Naive thymus-derived CD4-positive, alpha-beta T cell (primary cell): ENCODE measurements around the gene DHDH. TPM values are rescaled to one million over a fixed set of nuclear protein-coding genes. Genes with fewer than 3 reads are reported as not detected.
"Not testable (repeated sequence)": the region's sequence is repeated elsewhere in the genome, so short reads cannot be mapped to it uniquely, and the experiment has no call there.

ENCODE experiments used
- ATAC-seq: fragments of 150-1000 bp; cut with Tn5 transposase; 2 replicates; pipeline ENCODE4 v1.10.0; 2021; ENCODE audit warnings: mild to moderate bottlenecking, moderate library complexity
- CTCF ChIA-PET: fragments of 350-600 bp; sonication (Branson Sonifier 250); formaldehyde crosslinking; loops from one replicate; lab custom pipeline; 2021; ENCODE audit warnings: antibody characterized with exemption; lab: Charles Lee
- POLR2A ChIA-PET: fragments of 350-600 bp; sonication (Branson Sonifier 250); formaldehyde crosslinking; loops from one replicate; lab custom pipeline; 2021; ENCODE audit warnings: antibody characterized with exemption, inconsistent platforms; lab: Charles Lee
- DNase-seq, 9 donors: peaks; one replicate each; pipeline versions ENCODE4 v3.0.0 to v3.0.0-alpha.2; 2020 to 2022; ENCODE audit warnings: mixed read lengths in 1 of 9
- H3K27ac ChIP-seq: one replicate; pipeline ENCODE4 v1.7.0; 2013; ENCODE audit warnings: mild to moderate bottlenecking, low read depth, low read length, moderate library complexity
- H3K27me3 ChIP-seq, 2 donors: one replicate each; pipeline ENCODE4 v1.7.0; 2013; ENCODE audit warnings: low read length in 2 of 2, mild to moderate bottlenecking in 2 of 2, moderate library complexity in 2 of 2; ENCODE audit not compliant: control insufficient read depth in 2 of 2, insufficient read depth in 2 of 2
- H3K36me3 ChIP-seq, 3 experiments: 1 replicate in 2 of 3; 2 replicates in 1 of 3; pipeline ENCODE4 v1.7.0; 2013; ENCODE audit warnings: low read length in 3 of 3, mild to moderate bottlenecking in 3 of 3, moderate library complexity in 1 of 3; ENCODE audit not compliant: insufficient read depth in 3 of 3, control insufficient read depth in 2 of 3
- H3K4me1 ChIP-seq, 2 donors: one replicate each; pipeline ENCODE4 v1.7.0; 2013; ENCODE audit warnings: low read length in 2 of 2, mild to moderate bottlenecking in 2 of 2, moderate library complexity in 1 of 2; ENCODE audit not compliant: control insufficient read depth in 2 of 2, insufficient read depth in 2 of 2
- H3K4me3 ChIP-seq: 2 replicates; pipeline ENCODE4 v1.7.0; 2013; ENCODE audit warnings: mild to moderate bottlenecking, low read length
- H3K9me3 ChIP-seq, 3 experiments: 1 replicate in 2 of 3; 2 replicates in 1 of 3; pipeline ENCODE4 v1.7.0; 2013; ENCODE audit warnings: low read length in 3 of 3; ENCODE audit not compliant: control insufficient read depth in 2 of 3
- H3K27ac Mint-ChIP-seq, 9 donors: one replicate each; pipeline ENCODE4 v1.8.0; 2020 to 2022; ENCODE audit warnings: mixed read lengths in 9 of 9, mild to moderate bottlenecking in 8 of 9, moderate library complexity in 5 of 9, inconsistent platforms in 2 of 9
- H3K27me3 Mint-ChIP-seq, 5 donors: one replicate each; pipeline ENCODE4 v1.8.0; 2021 to 2022; ENCODE audit warnings: mixed read lengths in 5 of 5, mild to moderate bottlenecking in 1 of 5
- H3K36me3 Mint-ChIP-seq, 5 donors: one replicate each; pipeline ENCODE4 v1.8.0; 2020 to 2022; ENCODE audit warnings: mixed read lengths in 5 of 5, mild to moderate bottlenecking in 3 of 5, inconsistent platforms in 1 of 5
- H3K4me1 Mint-ChIP-seq, 7 donors: one replicate each; pipeline ENCODE4 v1.8.0; 2020 to 2022; ENCODE audit warnings: mixed read lengths in 7 of 7, mild to moderate bottlenecking in 3 of 7, inconsistent platforms in 1 of 7
- H3K4me3 Mint-ChIP-seq, 10 donors: one replicate each; pipeline ENCODE4 v1.8.0; 2020 to 2022; ENCODE audit warnings: mild to moderate bottlenecking in 10 of 10, mixed read lengths in 10 of 10, moderate library complexity in 6 of 10, inconsistent platforms in 2 of 10
- H3K9me3 Mint-ChIP-seq, 11 donors: one replicate each; pipeline ENCODE4 v1.8.0; 2020 to 2022; ENCODE audit warnings: mixed read lengths in 11 of 11, mild to moderate bottlenecking in 4 of 11, inconsistent platforms in 1 of 11, moderate library complexity in 1 of 11
- intact Hi-C, 2 donors: fragments of 100-400 bp; cut with micrococcal nuclease; formaldehyde crosslinking; loops; one replicate each; pipeline ENCODE4 v1.15.1; 2023
- polyA plus RNA-seq, 2 donors: library from polyadenylated mRNA; unstranded; fragments of 300-500 nt; fragmentation: Illumina TruSeq; gene quantifications; one replicate each; pipeline ENCODE4 v1.2.3, GENCODE V29; 2021
- total RNA-seq, 6 experiments: library from RNA in 5 of 6; stranded (reverse) in 5 of 6; gene quantifications; 1 replicate in 5 of 6; 2 replicates in 1 of 6; pipeline ENCODE4 v1.2.3 and lab custom pipeline; 2021 to 2026

The DHDH gene
- total and polyA plus RNA-seq, 7 experiments from 2014 or later: 1.0 to 2.7 (median 1.3) TPM

- peaks cover 11 to 12% of the 10 kb centered on the region in 2 donors for H3K4me1 ChIP-seq
- DNase-seq, H3K4me3 ChIP-seq, H3K27ac ChIP-seq, ATAC-seq, POLR2A ChIA-PET, H3K27me3 Mint-ChIP-seq, H3K9me3 ChIP-seq, H3K27me3 ChIP-seq, H3K9me3 Mint-ChIP-seq: not testable (repeated sequence)
- intact Hi-C loops: loop anchor here in 1 of 2 donors (5.0 kb wide), 1 partner anchor 65 kb away; the partner anchor contains the start of gene HSD17B14
- H3K27ac Mint-ChIP-seq: peak overlapping the region in 3 of 9 donors; percentile 2 to 100 (median 8)
- H3K4me1 Mint-ChIP-seq: peaks cover 14 to 31% (median 25%) of the 10 kb centered on the region in 7 donors
- H3K4me3 Mint-ChIP-seq: peak overlapping the region in 6 of 10 donors; percentile 15 to 66 (median 34)
- H3K36me3 ChIP-seq: peaks cover 4 to 38% (median 8%) of the 10 kb centered on the region in 3 experiments
- peaks cover 0 to 35% (median 12%) of the 10 kb centered on the region in 5 donors for H3K36me3 Mint-ChIP-seq
- CTCF ChIA-PET: interaction anchor here (1.6 kb wide), 1 partner anchor 30 kb away, joined by 4 read pairs; no protein-coding TSS in a partner anchor
Observed at GRCh38 chr19:48902291-48902690, 31.2 kb upstream of the DHDH start.

- Mint-ChIP-seq H3K4me1 (peaks cover 14 to 31% (median 27%) of the 10 kb centered on the region in 7 donors), H3K4me3 (peak overlapping the region in 1 of 10 donors; percentile 7), H3K36me3 (peaks cover 0 to 40% (median 17%) of the 10 kb centered on the region in 5 donors), H3K27ac (peak overlapping the region in 1 of 9 donors; percentile 32)
- Histone ChIP-seq H3K4me1 (peaks cover 11 to 12% of the 10 kb centered on the region in 2 donors), H3K36me3 (peaks cover 4 to 52% (median 8%) of the 10 kb centered on the region in 3 experiments)
- DNase-seq, CTCF ChIA-PET, H3K4me3 ChIP-seq, H3K9me3 Mint-ChIP-seq, H3K27me3 Mint-ChIP-seq, H3K9me3 ChIP-seq, POLR2A ChIA-PET, H3K27me3 ChIP-seq, ATAC-seq, H3K27ac ChIP-seq: not testable (repeated sequence)
- intact Hi-C loops: loop anchor here in 1 of 2 donors (5.0 kb wide), 1 partner anchor 66 kb away; the partner anchor contains the start of gene HSD17B14
Observed at GRCh38 chr19:48903788-48904187, 29.7 kb upstream of the DHDH start.

GRCh38 chr19:48905664-48906063 lies 27.8 kb upstream of the DHDH start:
- CTCF ChIA-PET: no interaction called here
- H3K9me3 ChIP-seq: no peaks in the 10 kb centered on the region
- intact Hi-C loops: no loop called here
- POLR2A ChIA-PET: interaction anchor here (0.5 kb wide), 1 partner anchor 26 kb away, joined by 3 read pairs; no protein-coding TSS in a partner anchor
- H3K4me1 ChIP-seq: peaks cover 8 to 11% of the 10 kb centered on the region in 2 donors
- peaks cover 0 to 44% (median 21%) of the 10 kb centered on the region in 5 donors for H3K36me3 Mint-ChIP-seq
- peaks cover 5 to 64% (median 8%) of the 10 kb centered on the region in 3 experiments for H3K36me3 ChIP-seq
- ATAC-seq (no peak), DNase-seq (no peak)
- H3K4me1 Mint-ChIP-seq: peaks cover 7 to 23% (median 18%) of the 10 kb centered on the region in 7 donors
- H3K9me3 Mint-ChIP-seq: no peaks in the 10 kb centered on the region
- H3K27ac Mint-ChIP-seq: no peak overlapping the region
- no peak overlapping the region for H3K4me3 Mint-ChIP-seq
- H3K27me3 ChIP-seq: no peaks in the 10 kb centered on the region
- H3K27me3 Mint-ChIP-seq: no peaks in the 10 kb centered on the region
- no peak overlapping the region for H3K4me3 ChIP-seq
- no peak overlapping the region for H3K27ac ChIP-seq

GRCh38 chr19:48906324-48906723 lies 27.2 kb upstream of the DHDH start:
- Histone ChIP-seq H3K4me1 (peaks cover 5% of the 10 kb centered on the region in 2 donors), H3K4me3 (no peak overlapping the region), H3K27me3 (no peaks in the 10 kb centered on the region), H3K9me3 (no peaks in the 10 kb centered on the region), H3K27ac (no peak overlapping the region), H3K36me3 (peaks cover 9 to 71% (median 14%) of the 10 kb centered on the region in 3 experiments)
- DNase-seq (no peak), ATAC-seq (no peak)
- peaks cover under 1 to 20% (median 12%) of the 10 kb centered on the region in 7 donors for H3K4me1 Mint-ChIP-seq
- ChIA-PET POLR2A (interaction anchor here (0.8 to 1.3 kb wide), 2 partner anchors 10 to 576 kb away, joined by 3 read pairs; no protein-coding TSS in a partner anchor), CTCF (no interaction called here)
- no peaks in the 10 kb centered on the region for H3K27me3 Mint-ChIP-seq
- no peak overlapping the region for H3K4me3 Mint-ChIP-seq
- no peak overlapping the region for H3K27ac Mint-ChIP-seq
- intact Hi-C loops: no loop called here
- H3K9me3 Mint-ChIP-seq: no peaks in the 10 kb centered on the region
- H3K36me3 Mint-ChIP-seq: peaks cover 0 to 46% (median 21%) of the 10 kb centered on the region in 5 donors

- Histone ChIP-seq H3K9me3 (no peaks in the 10 kb centered on the region), H3K27ac (no peak overlapping the region), H3K4me3 (no peak overlapping the region), H3K4me1 (no peaks in the 10 kb centered on the region), H3K36me3 (peaks cover 9 to 81% (median 22%) of the 10 kb centered on the region in 3 experiments), H3K27me3 (no peaks in the 10 kb centered on the region)
- peak; percentile 40 for ATAC-seq
- ChIA-PET POLR2A (no interaction called here), CTCF (no interaction called here)
- DNase-seq: no peak
- intact Hi-C loops: no loop called here
- Mint-ChIP-seq H3K27ac (no peak overlapping the region), H3K4me3 (no peak overlapping the region), H3K9me3 (no peaks in the 10 kb centered on the region), H3K27me3 (no peaks in the 10 kb centered on the region), H3K4me1 (peaks cover 0 to 9% (median 1%) of the 10 kb centered on the region in 7 donors), H3K36me3 (peaks cover 0 to 48% (median 22%) of the 10 kb centered on the region in 5 donors)
Observed at GRCh38 chr19:48907671-48908070, 25.8 kb upstream of the DHDH start.

- CTCF ChIA-PET, H3K27me3 ChIP-seq, H3K4me1 ChIP-seq, ATAC-seq, H3K4me3 Mint-ChIP-seq, intact Hi-C loops, DNase-seq, H3K27ac ChIP-seq, H3K9me3 ChIP-seq, H3K9me3 Mint-ChIP-seq, H3K27me3 Mint-ChIP-seq, H3K27ac Mint-ChIP-seq, H3K4me3 ChIP-seq, H3K4me1 Mint-ChIP-seq: not testable (repeated sequence)
- H3K36me3 ChIP-seq: peaks cover 9 to 91% (median 30%) of the 10 kb centered on the region in 3 experiments
- POLR2A ChIA-PET: interaction anchor here (0.6 kb wide), 1 partner anchor 49 kb away, joined by 3 read pairs; no protein-coding TSS in a partner anchor
- H3K36me3 Mint-ChIP-seq: peaks cover 0 to 60% (median 33%) of the 10 kb centered on the region in 5 donors
Observed at GRCh38 chr19:48909424-48910077, 23.9 kb upstream of the DHDH start.
